AG04449 (cell line): ENCODE results near the gene WDR48.

Source experiments
- CTCF ChIA-PET: fragments of 350-600 bp; formaldehyde crosslinking; extraction: SDS; loops from one replicate; lab custom pipeline; 2021; ENCODE audit warnings: antibody characterized with exemption; lab: Yijun Ruan, JAX
- POLR2A ChIA-PET: fragments of 400-600, 350-600 bp; formaldehyde crosslinking; extraction: SDS; loops from one replicate; lab custom pipeline; 2020; ENCODE audit warnings: antibody characterized with exemption, inconsistent platforms; lab: Yijun Ruan, JAX
- DNase-seq: peaks from one replicate; pipeline ENCODE4 v3.0.0-alpha.2; 2010; ENCODE audit warnings: low read depth, low spot score
- H3K4me3 ChIP-seq: 2 replicates; pipeline ENCODE4 v1.5.1; 2011; ENCODE audit warnings: low read depth, mild to moderate bottlenecking, control low read depth, low read length
- TF ChIP-seq, protein P1 (sequence below): IDR thresholded peaks from one replicate; pipeline ENCODE4 v1.5.1; 2011; ENCODE audit warnings: mild to moderate bottlenecking, moderate library complexity, low read length, control low read depth, inconsistent platforms; ENCODE audit not compliant: insufficient read depth; ENCODE audit errors: missing control alignments

The WDR48 gene

DNA sequence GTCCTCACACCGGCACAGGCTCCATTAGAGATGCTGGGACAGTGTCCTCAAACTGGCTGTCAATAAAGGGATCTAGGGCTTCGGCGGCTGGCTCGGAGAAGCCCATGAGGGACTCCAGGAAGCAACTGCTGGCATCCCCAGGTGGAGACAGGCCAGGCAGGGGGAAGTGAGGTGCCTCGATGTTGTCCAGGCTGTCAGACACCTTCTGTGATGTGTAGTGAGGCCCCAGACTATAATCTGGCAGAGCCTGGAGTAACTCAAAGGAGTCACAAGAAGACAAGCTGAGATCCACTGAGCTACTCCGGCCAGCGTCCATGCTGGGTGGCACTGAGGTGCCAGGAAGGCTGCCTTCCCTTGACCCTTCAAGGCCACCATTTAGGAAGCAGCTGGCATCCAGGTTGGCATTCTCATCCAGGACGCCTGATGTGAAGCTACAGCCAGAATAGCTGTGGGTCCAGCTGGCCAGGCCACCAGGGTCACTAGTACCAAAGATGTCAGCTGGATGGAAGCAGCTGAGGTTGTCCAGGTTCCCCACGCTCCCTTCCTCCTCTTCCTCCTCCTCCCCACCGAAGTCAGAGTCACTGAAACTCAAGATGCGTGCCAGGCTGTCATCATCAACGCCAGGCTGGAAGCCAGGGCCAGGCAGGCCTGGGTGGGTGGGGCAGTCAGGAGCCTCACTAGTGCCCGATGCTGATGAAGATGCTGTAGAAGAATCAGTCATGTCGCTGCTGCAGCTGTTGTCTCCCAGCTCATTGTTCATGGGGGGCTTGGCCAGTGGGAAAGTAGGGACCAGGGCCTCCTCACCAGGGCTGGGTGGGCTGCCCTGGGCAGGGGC, 91.5 kb downstream of the WDR48 start:
- CTCF ChIA-PET: interaction anchor here (1.0 to 2.1 kb wide), 2 partner anchors 17 to 145 kb away, joined by 3 to 7 read pairs; no protein-coding TSS in a partner anchor
- POLR2A ChIA-PET: no interaction called here

DNA sequence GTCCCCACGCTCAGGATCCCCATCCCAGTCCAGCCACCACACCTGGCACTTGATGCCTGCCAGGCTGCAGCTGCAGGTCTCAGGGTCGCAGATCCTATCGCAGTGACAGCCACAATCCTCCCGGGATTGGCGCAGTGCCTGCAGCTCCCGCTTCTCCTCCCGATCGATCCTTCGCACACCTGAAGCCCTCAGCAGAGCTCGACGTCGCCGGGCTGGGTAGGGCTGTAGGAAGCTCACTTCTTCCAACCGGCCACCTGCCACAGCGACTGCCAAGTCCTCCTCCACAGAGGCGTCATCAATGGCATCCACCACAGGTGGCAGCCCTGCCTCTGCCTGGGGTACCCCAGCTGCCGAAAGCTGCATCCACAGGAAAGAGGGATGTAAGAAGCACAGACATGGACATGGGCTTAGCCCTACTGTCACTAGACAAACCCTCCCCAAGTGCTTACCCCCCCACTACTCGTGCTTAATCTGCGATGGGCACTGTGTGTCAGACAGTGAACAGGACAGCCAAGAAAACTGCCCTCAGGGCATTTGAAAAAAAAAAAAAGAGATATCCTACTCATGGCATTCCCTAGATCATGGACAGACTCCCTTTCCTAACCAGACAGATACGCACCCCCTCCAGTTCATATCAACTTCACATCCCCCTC, 92.4 kb downstream of the WDR48 start:
- ChIA-PET POLR2A (no interaction called here), CTCF (interaction anchor here (1.0 to 3.4 kb wide), 3 partner anchors 18 to 144 kb away, joined by 3 to 12 read pairs (median 7); no protein-coding TSS in a partner anchor)
- TF ChIP-seq, protein P1, sequence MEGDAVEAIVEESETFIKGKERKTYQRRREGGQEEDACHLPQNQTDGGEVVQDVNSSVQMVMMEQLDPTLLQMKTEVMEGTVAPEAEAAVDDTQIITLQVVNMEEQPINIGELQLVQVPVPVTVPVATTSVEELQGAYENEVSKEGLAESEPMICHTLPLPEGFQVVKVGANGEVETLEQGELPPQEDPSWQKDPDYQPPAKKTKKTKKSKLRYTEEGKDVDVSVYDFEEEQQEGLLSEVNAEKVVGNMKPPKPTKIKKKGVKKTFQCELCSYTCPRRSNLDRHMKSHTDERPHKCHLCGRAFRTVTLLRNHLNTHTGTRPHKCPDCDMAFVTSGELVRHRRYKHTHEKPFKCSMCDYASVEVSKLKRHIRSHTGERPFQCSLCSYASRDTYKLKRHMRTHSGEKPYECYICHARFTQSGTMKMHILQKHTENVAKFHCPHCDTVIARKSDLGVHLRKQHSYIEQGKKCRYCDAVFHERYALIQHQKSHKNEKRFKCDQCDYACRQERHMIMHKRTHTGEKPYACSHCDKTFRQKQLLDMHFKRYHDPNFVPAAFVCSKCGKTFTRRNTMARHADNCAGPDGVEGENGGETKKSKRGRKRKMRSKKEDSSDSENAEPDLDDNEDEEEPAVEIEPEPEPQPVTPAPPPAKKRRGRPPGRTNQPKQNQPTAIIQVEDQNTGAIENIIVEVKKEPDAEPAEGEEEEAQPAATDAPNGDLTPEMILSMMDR: no peak
- H3K4me3 ChIP-seq: no peak overlapping the region
- no peak for DNase-seq

More for the DNA sequence above, 91.5 kb downstream of the WDR48 start:
- TF ChIP-seq, protein P1: no peak
- no peak for DNase-seq
- H3K4me3 ChIP-seq: no peak overlapping the region

DNA sequence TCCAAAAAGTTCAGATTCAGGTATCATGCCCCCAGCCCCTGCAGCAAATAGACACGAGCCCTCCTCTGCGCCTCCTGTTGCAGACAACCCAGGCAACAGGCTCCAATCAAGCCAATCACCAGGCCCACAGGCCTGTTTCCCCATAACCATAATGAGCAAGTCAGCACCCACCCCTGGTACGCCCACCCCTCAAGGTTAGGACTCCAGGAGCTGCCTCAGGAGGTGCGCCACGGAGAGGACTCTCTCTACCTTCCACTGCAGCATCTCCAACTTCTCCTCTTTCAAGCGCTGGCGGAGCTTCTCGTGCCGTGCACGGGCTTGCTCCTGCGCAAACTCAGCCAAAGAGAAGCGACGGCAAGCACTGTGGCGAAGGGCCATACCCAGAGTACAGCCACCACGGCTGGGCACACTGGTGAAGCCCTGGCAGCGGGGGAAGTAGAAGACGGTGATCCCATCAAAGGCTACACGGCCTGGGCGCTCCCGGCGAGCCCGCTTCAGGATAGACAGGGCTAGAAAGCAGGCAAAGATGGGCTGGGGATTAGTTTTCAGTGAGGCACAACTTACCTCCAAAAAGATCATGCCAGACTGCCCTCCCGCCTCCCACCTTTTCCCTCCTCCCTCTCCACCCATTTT, 93.0 kb downstream of the WDR48 start:
- no peak overlapping the region for H3K4me3 ChIP-seq
- TF ChIP-seq, protein P1: no peak
- no peak for DNase-seq
- ChIA-PET POLR2A (no interaction called here), CTCF (interaction anchor here (1.6 to 3.5 kb wide), 5 partner anchors 9 to 143 kb away, joined by 6 to 26 read pairs (median 7); no protein-coding TSS in a partner anchor)

DNA sequence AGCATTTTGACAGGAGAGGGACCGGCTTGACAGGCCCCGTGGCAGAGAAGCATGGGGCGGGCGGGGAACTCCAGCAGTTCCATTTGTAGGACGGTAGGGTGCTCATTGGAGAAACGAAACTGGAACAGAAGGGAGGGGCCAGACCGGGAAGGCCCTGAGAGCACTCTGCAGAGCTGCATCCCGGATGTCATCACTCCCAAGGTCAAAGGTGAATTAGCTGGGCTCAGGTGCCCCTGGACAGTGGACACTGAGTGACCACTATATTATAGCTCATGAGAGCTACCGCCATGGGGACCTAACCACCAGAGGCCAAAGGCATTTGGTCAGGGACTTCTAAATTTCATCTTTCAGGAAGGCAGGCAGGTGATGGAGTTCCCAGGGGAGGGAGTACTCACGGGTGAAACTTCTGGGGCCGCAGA, 94.3 kb downstream of the WDR48 start:
- ChIA-PET CTCF (interaction anchor here (0.7 to 3.5 kb wide), 8 partner anchors 10 to 146 kb away, joined by 3 to 26 read pairs (median 6); no protein-coding TSS in a partner anchor), POLR2A (interaction anchor here (0.9 to 1.9 kb wide), 6 partner anchors 10 to 38 kb away, joined by 3 to 12 read pairs (median 4); partner anchors contain the start of genes GORASP1 and TTC21A)
- TF ChIP-seq, protein P1: no peak
- no peak for DNase-seq
- no peak overlapping the region for H3K4me3 ChIP-seq
